Subcutaneous adipose tissue (tissue), 4 donors: ENCODE data around the gene SFN. TPM values are rescaled to one million over a fixed set of nuclear protein-coding genes. Genes with fewer than 3 reads are reported as not detected.

Experiments
- total RNA-seq, 4 donors: library from RNA; depleted of rRNA; stranded (reverse); fragments of >200 nt; gene quantifications; one replicate each; pipeline ENCODE4 v1.1.0, GENCODE V29; 2016
- TF ChIP-seq, protein P1 (sequence below): fragments of 450-650 bp; IDR thresholded peaks from one replicate; pipeline ENCODE4 v1.5.1; 2016; ENCODE audit warnings: low read depth, mild to moderate bottlenecking, control low read depth, antibody characterized with exemption, moderate library complexity

The SFN gene
- total RNA-seq, 4 donors from 2014 or later, result not detected

DNA sequence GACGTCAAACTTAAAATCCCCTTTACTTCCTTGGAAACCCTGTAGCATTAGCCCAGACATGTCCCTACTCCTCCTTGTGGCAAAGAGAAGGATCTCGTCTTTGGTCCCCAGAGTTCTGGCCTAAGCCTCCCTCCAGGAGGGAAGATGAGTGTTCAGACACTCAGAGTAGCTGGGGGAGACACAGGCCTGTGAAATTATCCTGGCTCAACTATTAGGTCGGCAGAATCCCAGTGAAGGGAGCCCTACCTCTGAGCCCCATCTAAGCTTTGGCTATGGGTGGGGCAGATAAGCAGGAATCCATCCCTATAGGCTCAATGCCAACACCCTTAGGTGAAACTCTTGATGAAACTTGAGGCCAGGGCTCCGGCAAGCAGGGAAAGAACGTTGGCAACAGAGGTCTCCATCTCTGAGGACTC, 1.7 kb upstream of the SFN start:
- TF ChIP-seq, protein P1, sequence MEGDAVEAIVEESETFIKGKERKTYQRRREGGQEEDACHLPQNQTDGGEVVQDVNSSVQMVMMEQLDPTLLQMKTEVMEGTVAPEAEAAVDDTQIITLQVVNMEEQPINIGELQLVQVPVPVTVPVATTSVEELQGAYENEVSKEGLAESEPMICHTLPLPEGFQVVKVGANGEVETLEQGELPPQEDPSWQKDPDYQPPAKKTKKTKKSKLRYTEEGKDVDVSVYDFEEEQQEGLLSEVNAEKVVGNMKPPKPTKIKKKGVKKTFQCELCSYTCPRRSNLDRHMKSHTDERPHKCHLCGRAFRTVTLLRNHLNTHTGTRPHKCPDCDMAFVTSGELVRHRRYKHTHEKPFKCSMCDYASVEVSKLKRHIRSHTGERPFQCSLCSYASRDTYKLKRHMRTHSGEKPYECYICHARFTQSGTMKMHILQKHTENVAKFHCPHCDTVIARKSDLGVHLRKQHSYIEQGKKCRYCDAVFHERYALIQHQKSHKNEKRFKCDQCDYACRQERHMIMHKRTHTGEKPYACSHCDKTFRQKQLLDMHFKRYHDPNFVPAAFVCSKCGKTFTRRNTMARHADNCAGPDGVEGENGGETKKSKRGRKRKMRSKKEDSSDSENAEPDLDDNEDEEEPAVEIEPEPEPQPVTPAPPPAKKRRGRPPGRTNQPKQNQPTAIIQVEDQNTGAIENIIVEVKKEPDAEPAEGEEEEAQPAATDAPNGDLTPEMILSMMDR, result no peak

DNA sequence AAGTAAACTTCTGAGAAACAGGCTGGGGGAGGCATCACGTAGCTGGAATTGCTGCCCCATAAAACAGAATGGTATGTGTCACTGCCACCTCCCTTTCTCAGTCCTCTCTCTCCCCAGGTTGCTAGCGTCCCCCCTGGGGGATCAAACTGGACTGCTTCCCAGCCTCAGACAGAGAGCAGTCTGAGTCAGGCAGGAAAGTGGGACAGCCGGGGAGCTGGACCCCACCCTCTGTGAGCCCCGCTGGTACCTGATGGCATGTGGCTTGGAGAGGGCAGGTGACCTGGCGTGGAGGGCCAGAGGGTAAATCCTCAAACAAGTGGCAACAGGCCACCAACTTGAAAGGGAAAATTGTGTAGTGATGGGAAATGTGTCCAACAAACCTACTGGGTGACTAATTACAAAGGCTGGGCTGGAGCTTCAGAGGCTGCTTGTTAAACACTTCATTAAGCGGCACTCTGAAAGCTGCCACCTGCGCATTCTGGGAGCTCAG, 1.0 kb upstream of the SFN start:
- TF ChIP-seq, protein P1, result no peak

DNA sequence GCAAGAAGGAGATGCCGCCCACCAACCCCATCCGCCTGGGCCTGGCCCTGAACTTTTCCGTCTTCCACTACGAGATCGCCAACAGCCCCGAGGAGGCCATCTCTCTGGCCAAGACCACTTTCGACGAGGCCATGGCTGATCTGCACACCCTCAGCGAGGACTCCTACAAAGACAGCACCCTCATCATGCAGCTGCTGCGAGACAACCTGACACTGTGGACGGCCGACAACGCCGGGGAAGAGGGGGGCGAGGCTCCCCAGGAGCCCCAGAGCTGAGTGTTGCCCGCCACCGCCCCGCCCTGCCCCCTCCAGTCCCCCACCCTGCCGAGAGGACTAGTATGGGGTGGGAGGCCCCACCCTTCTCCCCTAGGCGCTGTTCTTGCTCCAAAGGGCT, 732 bp downstream of the SFN start:
- TF ChIP-seq, protein P1, result no peak

- TF ChIP-seq, protein P1, result no peak
Observed at GRCh38 chr1:26864610-26865480, 1.9 kb downstream of the SFN start.

GRCh38 chr1:26874896-26875295, 11.9 kb downstream of the SFN start:
- TF ChIP-seq, protein P1, result no peak

DNA sequence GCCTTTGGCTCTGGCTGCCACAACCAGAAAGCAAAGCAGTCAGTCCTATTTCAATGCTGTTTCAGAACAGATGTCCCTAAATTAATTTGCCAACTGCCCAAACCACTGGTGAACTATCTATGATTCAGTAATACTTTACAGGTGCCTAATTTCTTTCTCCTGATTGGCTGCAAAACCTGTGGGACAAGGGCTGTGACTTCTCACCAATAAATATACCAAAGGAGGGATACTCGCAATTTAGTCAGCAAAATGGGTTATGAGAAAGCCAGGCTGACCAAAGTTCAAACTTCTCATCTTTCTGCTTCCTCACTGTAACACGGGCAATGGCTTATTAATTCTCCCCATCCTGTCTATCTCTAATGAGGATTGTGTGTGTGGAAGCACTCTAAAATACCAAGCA, 14.4 kb downstream of the SFN start:
- TF ChIP-seq, protein P1, result no peak

- TF ChIP-seq, protein P1, result no peak
Observed at GRCh38 chr1:26879793-26880192, 16.8 kb downstream of the SFN start.
